ENCODE results near the gene AMZ1.

The AMZ1 gene

DNA sequence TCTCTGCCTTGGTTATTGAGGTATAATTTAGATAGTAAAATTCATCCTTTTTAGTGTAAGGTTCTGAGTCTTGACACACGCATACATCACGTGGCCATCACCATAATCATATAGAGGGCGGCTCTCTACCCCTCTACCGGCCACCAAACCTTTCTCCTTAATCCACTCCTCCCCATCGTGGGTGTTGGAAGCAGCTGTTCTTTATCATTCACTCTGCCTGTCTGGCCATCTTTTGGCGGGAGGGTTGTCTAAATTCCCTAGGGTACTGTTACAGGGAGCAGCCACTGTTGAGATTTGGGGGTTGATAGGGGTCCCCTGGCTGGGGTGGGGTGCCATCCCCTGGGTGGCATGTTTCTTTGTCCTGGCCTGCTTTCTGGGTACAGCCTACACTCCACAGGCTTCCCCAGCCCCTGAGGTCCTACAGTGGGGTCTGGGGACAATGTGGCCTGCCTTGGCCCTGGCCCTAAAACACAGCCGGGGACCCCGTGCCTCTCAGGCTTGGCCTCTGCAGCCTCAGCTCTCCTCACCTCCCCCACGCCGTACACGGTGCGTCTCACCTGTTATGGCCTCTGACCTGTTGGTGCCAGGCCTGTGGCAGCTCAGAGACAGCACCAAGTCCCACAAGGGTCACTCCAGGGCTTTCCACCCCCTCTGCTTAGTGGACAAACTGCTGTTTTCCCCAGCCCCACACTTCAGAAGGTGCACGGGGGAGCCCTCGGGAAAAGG is 17.5 kb downstream of the AMZ1 start:
- Histone ChIP-seq H3K79me2 (ENCODE audit: low read length) (no peaks in the 10 kb centered on the region), H4K20me1 (ENCODE audit: insufficient read depth, low read length) (no peaks in the 10 kb centered on the region), H3K27me3 (ENCODE audit: low read depth, low read length) (no peaks in the 10 kb centered on the region), H3K4me1 (ENCODE audit: low read length) (peaks cover 15% of the 10 kb centered on the region), H3K27ac (ENCODE audit: low read length) (no peak overlapping the region), H3K4me2 (ENCODE audit: low read length) (no peak overlapping the region), H2AFZ (ENCODE audit: low read depth, low read length) (no peak overlapping the region), H3K9ac (ENCODE audit: low read length) (no peak overlapping the region), H3K36me3 (replicated peaks; ENCODE audit: low read depth, low read length) (no peaks in the 10 kb centered on the region), H3K9me3 (ENCODE audit: insufficient read depth, low read length) (no peaks in the 10 kb centered on the region), H3K4me3 (ENCODE audit: low read length) (no peak overlapping the region)
- no peak for TF ChIP-seq EZH2phosphoT487 (IDR thresholded peaks at IDR 0.05; ENCODE audit: low read depth)
- TF ChIP-seq, protein P1, sequence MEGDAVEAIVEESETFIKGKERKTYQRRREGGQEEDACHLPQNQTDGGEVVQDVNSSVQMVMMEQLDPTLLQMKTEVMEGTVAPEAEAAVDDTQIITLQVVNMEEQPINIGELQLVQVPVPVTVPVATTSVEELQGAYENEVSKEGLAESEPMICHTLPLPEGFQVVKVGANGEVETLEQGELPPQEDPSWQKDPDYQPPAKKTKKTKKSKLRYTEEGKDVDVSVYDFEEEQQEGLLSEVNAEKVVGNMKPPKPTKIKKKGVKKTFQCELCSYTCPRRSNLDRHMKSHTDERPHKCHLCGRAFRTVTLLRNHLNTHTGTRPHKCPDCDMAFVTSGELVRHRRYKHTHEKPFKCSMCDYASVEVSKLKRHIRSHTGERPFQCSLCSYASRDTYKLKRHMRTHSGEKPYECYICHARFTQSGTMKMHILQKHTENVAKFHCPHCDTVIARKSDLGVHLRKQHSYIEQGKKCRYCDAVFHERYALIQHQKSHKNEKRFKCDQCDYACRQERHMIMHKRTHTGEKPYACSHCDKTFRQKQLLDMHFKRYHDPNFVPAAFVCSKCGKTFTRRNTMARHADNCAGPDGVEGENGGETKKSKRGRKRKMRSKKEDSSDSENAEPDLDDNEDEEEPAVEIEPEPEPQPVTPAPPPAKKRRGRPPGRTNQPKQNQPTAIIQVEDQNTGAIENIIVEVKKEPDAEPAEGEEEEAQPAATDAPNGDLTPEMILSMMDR (IDR thresholded peaks at IDR 0.05; ENCODE audit: low read depth, low read length), result no peak

DNA sequence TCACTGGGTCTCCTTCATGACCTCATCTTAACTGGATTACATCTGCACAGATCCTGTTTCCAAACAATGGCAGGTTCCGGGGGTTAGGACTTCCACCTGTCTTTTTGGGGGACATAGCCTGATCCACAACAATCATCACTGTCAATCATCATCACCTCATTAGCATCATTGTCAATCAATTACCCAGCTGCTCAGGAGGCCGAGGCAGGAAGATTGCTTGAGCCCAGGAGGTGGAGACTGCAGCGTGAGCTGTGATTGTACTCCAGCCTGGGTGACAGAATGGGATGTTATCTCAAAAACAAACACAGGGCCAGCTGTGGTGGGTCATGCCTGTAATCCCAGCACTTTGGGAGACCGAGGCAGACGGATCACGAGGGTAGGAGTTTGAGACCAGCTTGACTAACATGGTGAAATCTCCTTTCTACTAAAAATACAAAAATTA is 18.7 kb downstream of the AMZ1 start:
- Histone ChIP-seq H4K20me1 (ENCODE audit: insufficient read depth, low read length) (no peaks in the 10 kb centered on the region), H3K9me3 (ENCODE audit: insufficient read depth, low read length) (no peaks in the 10 kb centered on the region), H3K27ac (ENCODE audit: low read length) (no peak overlapping the region), H3K4me1 (ENCODE audit: low read length) (peaks cover 25% of the 10 kb centered on the region), H3K4me2 (ENCODE audit: low read length) (no peak overlapping the region), H3K36me3 (replicated peaks; ENCODE audit: low read depth, low read length) (no peaks in the 10 kb centered on the region), H3K79me2 (ENCODE audit: low read length) (no peaks in the 10 kb centered on the region), H2AFZ (ENCODE audit: low read depth, low read length) (no peak overlapping the region), H3K4me3 (ENCODE audit: low read length) (no peak overlapping the region), H3K9ac (ENCODE audit: low read length) (no peak overlapping the region), H3K27me3 (ENCODE audit: low read depth, low read length) (no peaks in the 10 kb centered on the region)
- TF ChIP-seq, protein P1 (IDR thresholded peaks at IDR 0.05; ENCODE audit: low read depth, low read length), result no peak
- TF ChIP-seq EZH2phosphoT487 (IDR thresholded peaks at IDR 0.05; ENCODE audit: low read depth), result no peak

DNA sequence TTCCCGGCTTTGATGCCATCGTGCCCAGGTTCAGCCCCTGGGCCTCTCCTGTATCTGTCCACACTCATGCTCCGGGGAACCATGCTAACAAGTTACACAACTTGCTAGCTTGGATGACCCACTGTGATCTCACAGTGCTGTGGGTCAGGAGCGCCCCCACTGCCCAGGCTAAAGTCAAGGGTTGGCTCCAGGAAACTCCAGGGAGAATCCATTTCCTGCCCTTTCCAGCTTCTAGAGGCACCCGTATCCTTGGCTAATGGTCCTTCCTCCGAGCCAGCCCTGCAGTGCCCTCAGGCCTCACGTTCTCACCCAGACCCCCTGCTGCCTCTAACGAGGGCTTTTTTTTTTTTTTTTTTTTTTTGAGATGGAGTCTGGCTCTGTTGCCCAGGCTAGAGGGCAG is 19.5 kb downstream of the AMZ1 start:
- H3K4me2 ChIP-seq (ENCODE audit: low read length), result no peak overlapping the region
- no peaks in the 10 kb centered on the region for H4K20me1 ChIP-seq (ENCODE audit: insufficient read depth, low read length)
- no peak overlapping the region for H3K27ac ChIP-seq (ENCODE audit: low read length)
- H3K79me2 ChIP-seq (ENCODE audit: low read length), result no peaks in the 10 kb centered on the region
- H2AFZ ChIP-seq (ENCODE audit: low read depth, low read length), result no peak overlapping the region
- H3K36me3 ChIP-seq (replicated peaks; ENCODE audit: low read depth, low read length), result no peaks in the 10 kb centered on the region
- H3K27me3 ChIP-seq (ENCODE audit: low read depth, low read length), result no peaks in the 10 kb centered on the region
- no peak overlapping the region for H3K9ac ChIP-seq (ENCODE audit: low read length)
- no peak for TF ChIP-seq EZH2phosphoT487 (IDR thresholded peaks at IDR 0.05; ENCODE audit: low read depth)
- TF ChIP-seq, protein P1 (IDR thresholded peaks at IDR 0.05; ENCODE audit: low read depth, low read length), result no peak
- peaks cover 25% of the 10 kb centered on the region for H3K4me1 ChIP-seq (ENCODE audit: low read length)
- no peak overlapping the region for H3K4me3 ChIP-seq (ENCODE audit: low read length)
- no peaks in the 10 kb centered on the region for H3K9me3 ChIP-seq (ENCODE audit: insufficient read depth, low read length)

DNA sequence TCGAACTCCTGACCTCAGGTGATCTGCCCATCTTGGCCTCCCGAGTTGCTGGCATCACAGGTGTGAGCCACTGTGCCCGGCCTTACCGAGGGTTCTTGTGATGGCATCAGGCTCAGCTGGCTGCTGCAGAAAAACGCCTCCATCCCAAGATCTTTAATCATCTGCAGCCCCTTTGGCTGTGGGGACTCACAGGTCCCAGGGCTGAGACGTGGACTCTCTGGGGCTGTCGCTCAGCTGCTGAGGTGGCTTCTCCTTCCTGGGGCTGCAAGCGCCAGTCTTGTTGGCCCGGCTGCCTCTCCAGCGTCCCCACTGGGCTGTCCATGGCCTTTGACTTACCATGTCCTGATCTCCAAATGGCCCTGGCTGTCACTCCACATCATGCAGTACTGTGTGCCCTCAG is 20.0 kb downstream of the AMZ1 start:
- H3K79me2 ChIP-seq (ENCODE audit: low read length), result no peaks in the 10 kb centered on the region
- H3K4me1 ChIP-seq (ENCODE audit: low read length), result peaks cover 25% of the 10 kb centered on the region
- no peak overlapping the region for H3K9ac ChIP-seq (ENCODE audit: low read length)
- no peaks in the 10 kb centered on the region for H3K9me3 ChIP-seq (ENCODE audit: insufficient read depth, low read length)
- no peak overlapping the region for H3K4me3 ChIP-seq (ENCODE audit: low read length)
- H2AFZ ChIP-seq (ENCODE audit: low read depth, low read length), result no peak overlapping the region
- no peak overlapping the region for H3K4me2 ChIP-seq (ENCODE audit: low read length)
- no peaks in the 10 kb centered on the region for H4K20me1 ChIP-seq (ENCODE audit: insufficient read depth, low read length)
- no peak for TF ChIP-seq EZH2phosphoT487 (IDR thresholded peaks at IDR 0.05; ENCODE audit: low read depth)
- H3K36me3 ChIP-seq (replicated peaks; ENCODE audit: low read depth, low read length), result no peaks in the 10 kb centered on the region
- no peaks in the 10 kb centered on the region for H3K27me3 ChIP-seq (ENCODE audit: low read depth, low read length)
- H3K27ac ChIP-seq (ENCODE audit: low read length), result no peak overlapping the region
